ENCODE data around the gene DIAPH2.

DIAPH2 gene

DNA sequence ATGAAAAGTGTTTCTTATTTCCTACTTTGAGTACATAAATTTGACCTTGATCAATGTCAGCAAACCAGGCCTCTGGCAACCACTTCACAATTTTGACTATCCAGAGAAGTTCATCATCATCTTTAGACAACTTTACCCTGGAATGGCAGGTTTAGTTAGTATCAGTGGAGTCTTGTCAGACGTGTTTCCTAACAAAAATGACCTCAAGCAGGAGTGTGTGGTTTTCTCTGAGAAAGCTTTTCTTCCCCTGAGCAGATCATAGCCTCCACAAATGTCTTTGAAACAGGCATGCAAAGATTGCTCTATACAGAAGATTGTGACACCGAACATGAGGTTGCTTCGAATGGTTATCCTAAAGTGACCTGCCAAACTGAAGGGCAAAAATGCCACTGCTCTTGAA lies 841.3 kb downstream of the DIAPH2 start:
- Histone ChIP-seq H3K4me3 (ENCODE audit: low read depth, low read length) (no peak overlapping the region), H3K27me3 (no peaks in the 10 kb centered on the region), H3K9me3 (no peaks in the 10 kb centered on the region), H3K4me1 (no peaks in the 10 kb centered on the region), H3K36me3 (no peaks in the 10 kb centered on the region)
- TF ChIP-seq, protein P1, sequence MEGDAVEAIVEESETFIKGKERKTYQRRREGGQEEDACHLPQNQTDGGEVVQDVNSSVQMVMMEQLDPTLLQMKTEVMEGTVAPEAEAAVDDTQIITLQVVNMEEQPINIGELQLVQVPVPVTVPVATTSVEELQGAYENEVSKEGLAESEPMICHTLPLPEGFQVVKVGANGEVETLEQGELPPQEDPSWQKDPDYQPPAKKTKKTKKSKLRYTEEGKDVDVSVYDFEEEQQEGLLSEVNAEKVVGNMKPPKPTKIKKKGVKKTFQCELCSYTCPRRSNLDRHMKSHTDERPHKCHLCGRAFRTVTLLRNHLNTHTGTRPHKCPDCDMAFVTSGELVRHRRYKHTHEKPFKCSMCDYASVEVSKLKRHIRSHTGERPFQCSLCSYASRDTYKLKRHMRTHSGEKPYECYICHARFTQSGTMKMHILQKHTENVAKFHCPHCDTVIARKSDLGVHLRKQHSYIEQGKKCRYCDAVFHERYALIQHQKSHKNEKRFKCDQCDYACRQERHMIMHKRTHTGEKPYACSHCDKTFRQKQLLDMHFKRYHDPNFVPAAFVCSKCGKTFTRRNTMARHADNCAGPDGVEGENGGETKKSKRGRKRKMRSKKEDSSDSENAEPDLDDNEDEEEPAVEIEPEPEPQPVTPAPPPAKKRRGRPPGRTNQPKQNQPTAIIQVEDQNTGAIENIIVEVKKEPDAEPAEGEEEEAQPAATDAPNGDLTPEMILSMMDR (IDR thresholded peaks at IDR 0.05; ENCODE audit: low read depth, low read length), result no peak
- no peak for DNase-seq

DNA sequence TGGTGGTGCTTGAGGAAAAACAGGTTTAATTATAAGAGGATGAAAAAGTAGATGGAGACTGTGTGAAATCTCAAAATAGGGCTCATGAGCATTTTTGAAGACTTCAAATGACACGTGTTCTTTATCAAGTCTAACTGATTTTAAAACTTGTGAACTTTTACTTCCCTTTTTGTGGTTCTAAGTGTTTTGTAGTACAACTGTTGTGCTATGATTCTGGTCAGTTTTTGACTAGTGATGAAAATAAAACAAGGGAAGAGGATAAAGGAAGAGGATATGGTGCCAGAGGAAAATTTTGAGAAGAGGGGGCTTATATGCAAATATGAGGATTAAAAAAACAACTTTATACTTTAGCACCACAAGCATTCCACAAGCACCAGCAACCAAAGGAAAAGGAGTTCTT lies 843.1 kb downstream of the DIAPH2 start:
- Histone ChIP-seq H3K9me3 (no peaks in the 10 kb centered on the region), H3K36me3 (no peaks in the 10 kb centered on the region), H3K27me3 (no peaks in the 10 kb centered on the region), H3K4me3 (ENCODE audit: low read depth, low read length) (no peak overlapping the region), H3K4me1 (no peaks in the 10 kb centered on the region)
- DNase-seq, result no peak
- TF ChIP-seq, protein P1 (IDR thresholded peaks at IDR 0.05; ENCODE audit: low read depth, low read length), result no peak

DNA sequence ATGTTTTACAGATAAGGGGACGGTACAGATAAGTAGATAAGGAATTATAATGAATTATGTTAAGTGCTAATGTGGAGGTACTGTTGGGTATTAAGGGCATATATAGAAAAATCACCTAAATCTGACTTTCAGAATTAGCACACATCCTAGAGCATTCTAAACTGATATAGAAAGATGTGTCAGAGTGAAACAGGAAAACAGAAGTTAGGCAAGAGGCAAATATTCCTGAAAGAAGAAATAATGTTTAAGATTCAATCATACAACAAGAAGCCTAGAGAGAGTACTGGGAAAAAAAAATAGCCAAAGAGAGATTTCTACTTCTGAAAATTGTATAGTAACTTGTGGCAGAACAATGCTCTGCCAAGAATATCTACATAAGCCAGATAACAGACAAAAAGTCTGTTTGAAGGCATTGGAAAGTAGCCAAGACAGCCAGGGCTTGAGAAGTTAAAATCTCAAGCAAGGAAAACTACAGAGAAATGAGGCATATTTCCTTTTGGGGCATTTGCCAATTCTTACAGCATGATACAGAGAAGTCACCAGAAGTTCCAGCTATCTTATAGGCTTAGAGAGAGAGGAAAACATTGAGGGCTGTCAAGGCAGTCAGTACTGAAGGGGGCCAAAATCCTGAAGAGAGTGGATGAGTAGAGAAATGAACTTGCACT lies 845.0 kb downstream of the DIAPH2 start:
- Histone ChIP-seq H3K4me1 (no peaks in the 10 kb centered on the region), H3K27me3 (no peaks in the 10 kb centered on the region), H3K9me3 (no peaks in the 10 kb centered on the region), H3K4me3 (ENCODE audit: low read depth, low read length) (no peak overlapping the region), H3K36me3 (no peaks in the 10 kb centered on the region)
- TF ChIP-seq, protein P1 (IDR thresholded peaks at IDR 0.05; ENCODE audit: low read depth, low read length), result no peak
- DNase-seq, result no peak

- no peak for DNase-seq
- no peaks in the 10 kb centered on the region for H3K36me3 ChIP-seq
- no peak overlapping the region for H3K4me3 ChIP-seq (ENCODE audit: low read depth, low read length)
- H3K27me3 ChIP-seq, result no peaks in the 10 kb centered on the region
- H3K9me3 ChIP-seq, result no peaks in the 10 kb centered on the region
- no peaks in the 10 kb centered on the region for H3K4me1 ChIP-seq
- TF ChIP-seq, protein P1 (IDR thresholded peaks at IDR 0.05; ENCODE audit: low read depth, low read length), result no peak
Observed at GRCh38 chrX:97531825-97532224, 847.2 kb downstream of the DIAPH2 start.

GRCh38 chrX:97538745-97539144 lies 854.1 kb downstream of the DIAPH2 start:
- Histone ChIP-seq H3K4me3 (ENCODE audit: low read depth, low read length) (no peak overlapping the region), H3K9me3 (no peaks in the 10 kb centered on the region), H3K27me3 (no peaks in the 10 kb centered on the region), H3K4me1 (no peaks in the 10 kb centered on the region), H3K36me3 (no peaks in the 10 kb centered on the region)
- TF ChIP-seq, protein P1 (IDR thresholded peaks at IDR 0.05; ENCODE audit: low read depth, low read length), result no peak
- DNase-seq, result no peak

DNA sequence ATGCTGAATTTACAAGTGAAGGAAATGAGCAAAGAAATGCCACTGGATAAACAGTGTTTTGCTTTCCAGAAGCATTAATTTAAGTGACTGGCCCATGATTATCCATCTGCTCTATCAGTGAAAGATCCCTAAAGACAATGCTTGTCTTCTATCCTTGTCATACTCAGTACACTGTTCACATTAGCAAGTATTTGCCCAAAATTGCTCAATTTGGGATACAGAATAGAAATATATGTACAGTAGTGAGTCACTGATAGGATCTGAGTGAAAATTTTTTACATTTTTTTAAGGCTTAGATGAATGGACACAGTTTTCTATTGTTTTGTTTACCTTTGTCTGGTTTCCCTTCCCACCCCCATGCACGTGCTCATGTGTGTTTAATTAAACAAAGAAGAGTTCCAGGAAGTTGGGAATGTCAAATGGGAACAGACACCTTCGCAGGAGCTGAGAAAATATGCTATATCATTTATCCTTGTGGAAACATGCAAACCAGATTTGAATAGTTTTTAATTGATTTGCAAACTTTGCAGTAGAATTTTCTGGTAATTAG lies 855.4 kb downstream of the DIAPH2 start:
- Histone ChIP-seq H3K9me3 (no peaks in the 10 kb centered on the region), H3K4me1 (no peaks in the 10 kb centered on the region), H3K36me3 (no peaks in the 10 kb centered on the region), H3K4me3 (ENCODE audit: low read depth, low read length) (no peak overlapping the region), H3K27me3 (no peaks in the 10 kb centered on the region)
- DNase-seq, result no peak
- TF ChIP-seq, protein P1 (IDR thresholded peaks at IDR 0.05; ENCODE audit: low read depth, low read length), result no peak
